Activated CD4-positive, alpha-beta T cell treated with anti-CD3 and anti-CD28 coated beads, Interleukin-2, amount 50 U/mL, for 16 hours (primary cell): ENCODE results near the gene VMP1.
"Not testable (repeated sequence)": the region's sequence is repeated elsewhere in the genome, so short reads cannot be mapped to it uniquely, and the experiment has no call there.

ENCODE experiments used
- DNase-seq: peaks from one replicate; pipeline ENCODE4 v3.0.0-alpha.2; 2020

Gene VMP1

DNA sequence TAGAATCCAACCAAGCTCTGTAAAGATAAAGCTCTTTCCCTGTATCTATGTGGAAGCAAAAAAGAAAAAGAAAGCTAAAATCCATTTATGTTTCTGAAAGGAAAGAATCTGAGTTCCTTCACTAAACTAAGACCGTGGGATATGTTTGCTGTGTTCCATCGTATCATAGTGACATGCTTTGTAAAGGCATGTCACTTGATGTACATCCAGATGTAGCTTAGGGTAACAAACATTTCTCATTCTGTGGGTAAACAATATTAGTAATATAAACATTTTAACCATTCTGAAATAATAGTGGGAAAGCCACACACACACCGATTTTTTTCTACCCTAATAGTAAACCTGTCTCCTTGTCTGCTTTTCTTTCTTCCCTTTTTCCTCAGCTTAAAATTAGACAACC, 107.2 kb downstream of the VMP1 start:
- no peak for DNase-seq

DNA sequence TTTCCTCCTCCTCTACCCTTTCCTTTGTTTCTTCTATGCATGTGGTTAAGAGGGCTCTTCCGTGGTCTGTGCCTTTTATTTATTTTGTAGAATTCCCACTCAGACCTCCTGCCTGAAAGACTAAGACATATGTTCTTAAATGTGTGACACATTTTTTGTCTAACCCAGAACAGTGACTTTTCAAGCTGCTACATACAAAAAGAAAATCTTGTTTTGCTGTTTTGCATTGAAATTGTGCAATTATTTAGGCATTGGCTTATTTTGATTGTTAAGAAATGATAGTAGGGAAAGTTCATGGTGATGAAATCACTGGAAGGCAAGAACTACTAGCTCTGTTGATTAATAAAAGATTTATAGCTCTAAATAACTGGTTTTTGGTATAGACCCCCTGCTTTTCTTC, 108.5 kb downstream of the VMP1 start:
- DNase-seq = no peak

DNA sequence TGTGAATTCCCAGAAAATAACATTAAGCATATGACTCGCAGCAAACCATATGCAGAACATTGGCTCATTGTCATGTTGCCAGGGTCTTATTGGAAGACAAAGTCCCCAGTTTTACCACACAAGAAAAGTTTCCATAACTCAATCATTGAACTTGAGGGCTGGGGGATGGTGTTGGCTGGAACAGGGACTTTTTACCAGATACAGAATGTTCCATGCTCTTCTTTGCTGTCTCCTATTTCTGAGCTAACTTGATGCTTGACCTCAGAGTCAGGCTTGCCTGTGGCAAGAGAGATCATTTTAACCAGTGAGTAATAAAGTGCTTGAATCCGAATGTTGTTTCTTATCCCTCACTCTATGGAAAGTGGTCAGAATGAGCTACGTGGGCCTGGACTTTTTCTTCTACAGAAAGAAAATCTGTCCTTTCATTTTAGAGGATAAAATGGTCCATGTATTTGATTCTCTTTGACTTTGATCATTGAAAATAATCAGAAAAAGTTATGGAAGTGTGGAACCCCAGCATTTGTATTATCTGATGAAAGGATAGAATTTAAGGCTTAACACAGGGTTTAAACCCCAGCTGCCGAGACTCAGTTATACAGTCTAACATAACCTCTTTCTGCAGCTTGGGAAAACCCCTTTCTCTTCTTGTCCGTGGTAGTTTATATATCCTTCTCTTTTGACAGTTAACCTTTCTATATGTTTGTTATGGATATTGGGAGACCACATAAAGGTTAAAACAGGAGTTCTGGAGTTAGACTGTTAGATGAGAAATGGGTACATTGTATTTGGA, 118.3 kb downstream of the VMP1 start:
- peak; percentile 73 for DNase-seq

DNA sequence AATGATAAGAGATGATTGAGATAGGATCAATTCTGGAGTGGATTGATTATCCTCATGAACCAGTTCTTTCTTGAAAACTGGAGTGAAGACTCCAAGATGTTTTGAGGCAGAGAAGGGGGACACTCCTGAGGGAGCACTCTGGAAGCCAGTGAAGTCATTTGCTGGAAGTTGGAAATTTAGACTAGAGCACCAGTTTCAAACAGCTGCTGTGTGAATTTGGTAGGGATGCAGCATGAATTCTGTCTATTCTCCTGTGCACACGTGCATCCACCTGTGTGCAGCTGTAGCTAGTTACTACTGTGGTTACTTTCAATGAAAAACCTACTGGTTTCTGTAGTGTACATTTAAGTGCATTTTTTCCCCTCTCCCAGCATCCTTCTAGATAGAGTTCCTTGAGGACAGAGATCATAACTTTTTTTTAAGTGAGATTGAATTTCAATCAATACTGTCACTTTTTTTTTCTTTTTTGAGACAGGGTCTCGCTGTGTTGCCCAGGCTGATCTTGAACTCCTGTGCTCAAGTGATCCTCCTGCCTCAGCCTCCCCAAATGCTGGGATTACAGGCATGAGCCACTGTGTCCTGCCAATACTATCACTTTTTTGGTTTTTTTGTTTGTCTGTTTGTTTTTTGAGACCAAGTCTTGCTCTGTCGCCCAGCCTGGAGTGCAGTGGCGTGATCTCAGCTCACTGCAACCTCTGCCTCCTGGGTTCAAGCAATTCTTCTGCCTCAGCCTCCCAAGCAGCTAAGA, 119.4 kb downstream of the VMP1 start:
- DNase-seq = peak; percentile 41

DNA sequence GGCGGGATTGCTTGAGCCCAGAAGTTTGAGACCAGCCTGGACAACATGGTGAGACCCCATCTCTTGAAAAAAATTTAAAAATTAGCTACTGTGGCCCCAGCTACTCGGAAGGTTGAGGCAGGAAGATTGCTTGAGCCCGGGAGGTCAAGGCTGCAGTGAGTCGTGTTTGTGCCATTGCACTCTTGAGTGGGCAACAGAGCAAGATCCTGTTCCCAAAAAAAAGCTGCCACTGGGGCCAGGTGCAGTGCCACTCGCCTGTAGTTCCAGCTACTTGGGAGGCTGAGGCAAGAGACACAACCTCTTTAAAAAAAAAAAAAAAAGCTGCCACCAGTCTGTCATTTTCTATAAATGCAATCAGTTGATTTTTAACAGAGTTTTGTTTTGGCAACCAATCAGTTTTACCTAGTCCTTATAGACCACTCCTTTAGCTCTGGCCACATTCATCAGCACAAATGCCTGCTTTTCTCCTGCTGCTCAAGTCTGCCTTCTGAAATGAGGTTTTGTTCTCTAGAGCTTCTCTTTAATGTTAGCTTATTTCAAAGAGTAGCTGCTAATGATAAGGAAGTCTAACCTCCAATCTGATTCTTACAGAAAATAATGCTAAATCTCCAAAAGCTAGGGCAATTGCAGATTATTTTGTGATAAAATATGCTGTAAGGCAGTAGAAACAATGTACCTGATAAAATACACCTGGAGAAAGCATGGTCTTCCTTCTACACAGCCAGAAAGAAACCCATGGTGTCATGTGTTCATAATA, 120.4 kb downstream of the VMP1 start:
- peak; percentile 73 for DNase-seq

DNA sequence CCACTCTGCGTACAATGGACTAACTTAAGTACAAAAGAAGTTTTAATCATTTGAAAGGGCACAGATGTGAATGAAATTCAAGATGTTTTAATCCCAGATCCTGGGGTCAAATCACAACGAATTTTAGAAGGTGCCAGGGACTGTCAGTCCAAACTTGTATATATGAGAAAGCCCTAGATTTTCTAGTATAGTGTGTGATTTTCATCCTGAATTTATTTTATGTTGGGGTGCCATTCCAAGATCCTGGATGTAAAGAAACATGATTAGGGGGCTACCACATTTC, 121.0 kb downstream of the VMP1 start:
- peak; percentile 28 for DNase-seq

DNA sequence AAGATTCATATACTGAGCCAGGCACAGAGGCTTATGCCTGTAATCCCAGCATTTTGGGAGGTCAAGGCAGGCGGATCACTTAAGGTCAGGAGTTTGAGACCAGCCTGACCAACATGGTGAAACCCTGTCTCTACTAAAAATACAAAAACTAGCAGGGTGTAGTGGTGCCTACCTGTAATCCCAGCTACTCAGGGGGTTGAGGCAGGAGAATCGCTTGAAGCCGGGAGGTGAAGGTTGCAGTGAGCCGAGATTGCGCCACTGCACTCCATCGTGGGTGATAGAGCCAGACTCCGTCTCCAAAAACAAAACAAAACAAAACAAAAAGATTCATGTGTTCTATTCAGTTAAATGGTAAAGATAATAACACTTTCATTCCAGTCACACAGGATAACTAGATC, 121.4 kb downstream of the VMP1 start:
- DNase-seq = peak; percentile 71

DNA sequence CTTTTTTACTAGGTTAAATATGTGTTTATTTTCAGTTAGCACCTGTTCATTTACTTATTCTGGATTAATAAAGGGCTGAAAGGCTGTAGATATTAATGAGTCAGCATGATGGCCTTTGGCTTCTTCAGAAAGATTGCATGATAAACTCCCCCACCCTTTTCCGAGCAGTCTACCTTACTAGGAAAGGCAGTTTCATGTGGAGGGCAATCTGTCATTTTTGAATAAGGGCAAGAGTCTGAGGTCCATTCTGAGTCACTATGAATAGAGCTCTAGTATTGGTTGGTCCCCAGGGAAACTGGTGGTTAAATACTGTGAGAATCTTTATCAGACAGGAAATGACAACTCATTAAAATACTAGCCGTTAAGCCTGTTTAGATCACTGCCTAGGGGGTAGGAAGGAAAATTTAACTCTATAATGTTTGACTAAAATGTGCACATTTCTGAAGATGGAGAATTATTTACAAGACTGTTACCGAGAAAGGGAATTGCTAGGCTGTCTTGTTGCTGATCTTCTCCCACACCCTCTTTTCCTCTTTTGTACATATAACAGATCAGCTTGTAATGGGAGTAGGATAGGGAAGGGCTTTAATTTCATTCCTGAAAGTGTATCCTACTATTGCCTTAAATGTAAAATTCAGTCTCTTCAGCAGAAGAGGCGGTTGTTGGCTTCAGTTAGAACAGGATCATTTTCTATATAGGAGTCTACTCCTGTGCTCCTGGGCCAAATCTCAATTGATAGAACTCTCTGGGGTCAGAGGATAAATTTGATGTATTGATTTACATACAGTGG, 122.0 kb downstream of the VMP1 start:
- DNase-seq = peak; percentile 98

DNA sequence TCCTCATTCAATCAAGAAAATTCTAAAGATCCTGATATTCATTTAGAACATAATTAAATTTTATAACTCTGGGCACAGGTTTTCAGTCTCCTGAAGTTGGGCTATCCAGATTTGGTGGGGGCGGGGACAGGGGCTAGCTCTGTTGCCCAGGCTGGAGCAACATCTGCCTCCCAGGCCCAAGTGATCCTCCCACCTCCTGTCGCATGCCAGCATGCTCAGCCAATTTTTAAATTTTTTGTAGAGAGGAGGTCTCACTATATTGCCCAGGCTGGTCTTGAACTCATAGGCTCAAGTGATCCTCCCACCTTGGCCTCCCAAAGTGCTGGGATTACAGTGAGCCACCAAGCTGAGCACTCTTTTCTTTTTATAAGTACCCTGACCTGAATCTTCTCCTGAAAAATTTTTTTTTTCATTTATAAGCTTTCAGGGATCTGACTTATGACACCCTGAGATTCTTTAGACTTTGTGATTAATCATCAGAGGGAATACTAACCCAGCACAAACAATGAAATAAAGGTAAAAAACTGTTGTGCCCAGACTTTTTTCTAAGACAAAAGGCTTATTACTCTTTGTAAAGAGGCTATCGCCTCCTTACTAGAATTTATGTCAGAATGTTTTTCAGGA, 122.7 kb downstream of the VMP1 start:
- DNase-seq = peak; percentile 83

DNA sequence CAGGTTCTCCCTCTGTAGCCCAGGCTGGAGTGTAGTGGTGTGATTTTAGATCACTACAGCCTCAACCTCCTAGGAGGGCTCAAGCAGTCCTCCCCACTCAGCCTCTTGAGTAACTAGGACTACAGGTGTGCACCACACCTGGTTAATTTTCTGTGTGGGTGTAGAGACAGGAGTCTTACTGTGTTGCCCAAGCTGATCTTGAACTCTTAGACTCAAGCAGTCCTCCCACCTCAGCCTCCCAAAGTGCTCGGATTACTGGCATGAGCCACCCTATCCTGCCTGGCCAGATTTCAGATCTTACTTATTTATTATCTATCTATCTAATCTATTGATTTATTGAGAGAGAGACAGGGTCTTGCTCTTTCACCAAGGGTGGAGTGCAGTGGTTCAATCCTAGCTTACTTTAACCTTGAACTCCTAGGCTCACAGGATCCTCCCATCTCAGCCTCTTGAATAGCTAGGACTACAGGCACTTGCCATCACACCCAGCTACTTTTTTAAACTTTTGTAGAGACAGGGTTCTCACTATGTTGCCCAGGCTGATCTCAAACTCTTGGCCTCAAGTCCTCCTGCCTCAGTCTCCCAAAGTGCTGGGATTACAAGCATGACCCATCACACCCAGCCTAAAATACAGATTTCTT, 123.5 kb downstream of the VMP1 start:
- DNase-seq = peak; percentile 43

DNA sequence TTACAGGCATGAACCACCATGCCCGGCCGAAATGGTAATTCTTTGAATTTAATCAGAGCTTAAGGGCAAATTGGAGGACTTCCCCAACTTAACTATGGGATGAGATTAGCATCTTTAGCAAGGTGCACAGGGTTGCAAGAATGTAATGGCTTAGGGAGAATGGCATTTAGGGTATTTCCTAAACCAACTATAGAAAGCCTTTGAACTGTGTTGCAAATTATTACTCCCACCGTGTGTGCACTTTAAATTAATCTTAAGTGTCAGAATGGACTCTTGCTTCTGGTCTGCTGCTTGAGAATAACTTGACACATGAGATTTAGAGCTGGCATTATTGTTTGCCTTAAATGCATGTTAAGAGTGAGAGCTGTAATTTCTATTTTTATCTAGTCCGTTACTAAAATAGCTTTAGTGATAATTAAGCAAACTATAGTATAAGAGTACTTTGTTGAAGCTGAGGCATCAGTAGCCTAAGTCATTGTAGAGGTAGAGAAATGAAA, 125.5 kb downstream of the VMP1 start:
- DNase-seq = peak; percentile 49

DNA sequence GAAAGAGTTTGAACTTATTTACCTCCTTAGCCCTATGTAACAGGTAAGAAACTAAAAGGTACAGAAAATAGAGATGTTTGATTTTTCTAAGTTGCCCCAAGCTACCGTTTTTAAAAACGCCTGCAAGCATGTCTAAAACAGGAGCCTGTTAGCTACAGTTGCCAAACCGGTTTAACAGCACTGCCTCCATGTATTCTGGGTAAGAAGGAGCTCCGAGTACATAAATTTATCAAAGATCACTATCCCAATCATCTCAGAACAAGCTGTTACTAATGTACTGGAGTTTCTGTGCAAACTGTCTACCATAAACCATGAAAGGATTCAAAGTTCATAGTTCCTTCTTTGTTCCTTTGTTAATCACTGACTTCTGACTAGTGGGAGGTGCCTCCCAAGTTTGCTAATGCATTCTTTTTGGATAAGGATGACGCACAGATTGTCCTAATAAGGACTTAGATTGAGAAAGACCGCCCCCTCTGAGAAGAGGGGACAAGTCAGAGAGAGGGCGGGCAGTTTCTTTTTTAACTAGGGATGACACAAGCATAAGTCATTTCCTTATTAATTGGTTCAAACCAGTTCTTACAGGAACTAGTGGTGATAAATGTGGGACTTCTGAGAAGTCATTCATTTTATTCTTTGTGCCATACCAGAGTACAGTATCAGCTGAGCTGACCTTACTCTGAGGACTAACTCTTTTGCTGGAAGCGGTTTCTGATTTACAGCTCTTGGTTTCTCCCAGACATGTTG, 130.0 kb downstream of the VMP1 start:
- peak; percentile 98 for DNase-seq

DNA sequence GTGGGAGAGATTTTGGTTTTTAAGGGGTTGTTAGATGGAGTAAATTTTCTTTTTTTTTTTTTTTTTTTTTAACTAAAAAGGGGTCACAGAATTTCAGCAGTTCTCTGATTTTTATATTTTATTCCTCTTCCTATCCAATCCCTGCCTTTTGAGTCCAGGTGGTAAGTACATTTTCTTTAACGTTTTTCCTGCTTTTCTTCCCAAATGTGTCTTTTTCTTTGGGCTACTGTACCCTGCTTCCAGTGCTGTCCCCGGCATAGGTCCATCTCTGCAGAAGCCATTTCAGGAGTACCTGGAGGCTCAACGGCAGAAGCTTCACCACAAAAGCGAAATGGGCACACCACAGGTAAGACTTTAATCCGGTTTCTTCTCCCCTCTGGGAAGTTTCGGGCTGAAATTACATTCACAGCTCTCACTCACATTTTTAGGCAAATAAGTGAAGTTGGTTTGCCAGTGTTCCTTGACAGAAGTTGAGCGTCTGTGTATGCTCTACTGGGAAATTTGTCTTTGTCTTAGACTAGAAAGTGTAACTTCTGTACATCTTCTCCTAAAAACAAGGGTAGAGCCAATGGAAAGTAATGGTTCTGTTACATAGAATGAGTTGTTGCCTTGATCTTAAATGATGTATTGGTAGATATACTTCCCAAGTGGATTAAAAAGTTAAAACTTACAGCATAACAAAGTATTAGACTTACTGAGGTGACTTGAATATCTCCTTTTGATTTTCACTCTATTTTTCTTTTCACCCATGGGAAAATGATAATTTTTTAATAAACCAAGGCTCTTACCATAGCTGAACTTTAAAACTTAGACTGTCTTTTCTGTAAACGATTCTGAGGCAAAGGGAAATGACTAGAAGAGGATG, 130.8 kb downstream of the VMP1 start:
- DNase-seq = peak; percentile 69

DNA sequence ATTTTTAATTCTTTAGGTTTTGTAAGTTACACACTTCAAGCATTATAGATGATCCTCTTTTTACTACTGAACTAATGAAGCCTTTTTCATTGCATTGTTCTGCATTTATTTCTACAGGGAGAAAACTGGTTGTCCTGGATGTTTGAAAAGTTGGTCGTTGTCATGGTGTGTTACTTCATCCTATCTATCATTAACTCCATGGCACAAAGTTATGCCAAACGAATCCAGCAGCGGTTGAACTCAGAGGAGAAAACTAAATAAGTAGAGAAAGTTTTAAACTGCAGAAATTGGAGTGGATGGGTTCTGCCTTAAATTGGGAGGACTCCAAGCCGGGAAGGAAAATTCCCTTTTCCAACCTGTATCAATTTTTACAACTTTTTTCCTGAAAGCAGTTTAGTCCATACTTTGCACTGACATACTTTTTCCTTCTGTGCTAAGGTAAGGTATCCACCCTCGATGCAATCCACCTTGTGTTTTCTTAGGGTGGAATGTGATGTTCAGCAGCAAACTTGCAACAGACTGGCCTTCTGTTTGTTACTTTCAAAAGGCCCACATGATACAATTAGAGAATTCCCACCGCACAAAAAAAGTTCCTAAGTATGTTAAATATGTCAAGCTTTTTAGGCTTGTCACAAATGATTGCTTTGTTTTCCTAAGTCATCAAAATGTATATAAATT, 132.3 kb downstream of the VMP1 start:
- peak; percentile 47 for DNase-seq

DNA sequence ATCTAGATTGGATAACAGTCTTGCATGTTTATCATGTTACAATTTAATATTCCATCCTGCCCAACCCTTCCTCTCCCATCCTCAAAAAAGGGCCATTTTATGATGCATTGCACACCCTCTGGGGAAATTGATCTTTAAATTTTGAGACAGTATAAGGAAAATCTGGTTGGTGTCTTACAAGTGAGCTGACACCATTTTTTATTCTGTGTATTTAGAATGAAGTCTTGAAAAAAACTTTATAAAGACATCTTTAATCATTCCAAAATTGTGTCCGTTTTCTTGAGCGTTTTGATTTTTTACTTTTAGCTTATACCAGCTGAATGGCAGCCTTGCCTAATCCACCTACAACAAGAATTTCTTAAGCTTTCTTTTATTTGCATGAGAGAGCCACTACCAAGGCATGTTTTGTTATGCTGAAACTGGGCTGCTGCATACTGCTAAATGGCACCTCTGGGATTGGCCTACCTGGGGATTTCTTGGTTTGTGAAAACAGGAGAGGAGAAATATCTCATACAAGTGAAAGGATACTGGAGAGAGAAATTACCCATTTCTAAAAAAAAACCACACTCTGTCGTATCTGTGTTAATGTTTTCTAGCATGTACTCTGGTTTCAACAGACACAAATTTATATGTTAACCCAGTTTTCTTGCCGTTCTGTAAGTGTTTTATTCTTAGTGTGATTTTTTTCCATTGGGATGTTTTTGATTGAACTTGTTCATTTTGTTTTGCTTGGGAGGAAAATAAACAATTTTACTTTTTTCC, 133.1 kb downstream of the VMP1 start:
- DNase-seq = peak; percentile 68

DNA sequence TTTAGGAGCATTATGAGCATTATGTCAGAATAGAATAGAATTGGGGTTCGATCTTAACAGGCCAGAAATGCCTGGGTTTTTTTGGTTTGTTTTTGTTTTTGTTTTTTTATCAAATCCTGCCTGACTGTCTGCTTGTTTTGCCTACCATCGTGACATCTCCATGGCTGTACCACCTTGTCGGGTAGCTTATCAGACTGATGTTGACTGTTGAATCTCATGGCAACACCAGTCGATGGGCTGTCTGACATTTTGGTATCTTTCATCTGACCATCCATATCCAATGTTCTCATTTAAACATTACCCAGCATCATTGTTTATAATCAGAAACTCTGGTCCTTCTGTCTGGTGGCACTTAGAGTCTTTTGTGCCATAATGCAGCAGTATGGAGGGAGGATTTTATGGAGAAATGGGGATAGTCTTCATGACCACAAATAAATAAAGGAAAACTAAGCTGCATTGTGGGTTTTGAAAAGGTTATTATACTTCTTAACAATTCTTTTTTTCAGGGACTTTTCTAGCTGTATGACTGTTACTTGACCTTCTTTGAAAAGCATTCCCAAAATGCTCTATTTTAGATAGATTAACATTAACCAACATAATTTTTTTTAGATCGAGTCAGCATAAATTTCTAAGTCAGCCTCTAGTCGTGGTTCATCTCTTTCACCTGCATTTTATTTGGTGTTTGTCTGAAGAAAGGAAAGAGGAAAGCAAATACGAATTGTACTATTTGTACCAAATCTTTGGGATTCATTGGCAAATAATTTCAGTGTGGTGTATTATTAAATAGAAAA, 133.8 kb downstream of the VMP1 start:
- DNase-seq = peak; percentile 65

DNA sequence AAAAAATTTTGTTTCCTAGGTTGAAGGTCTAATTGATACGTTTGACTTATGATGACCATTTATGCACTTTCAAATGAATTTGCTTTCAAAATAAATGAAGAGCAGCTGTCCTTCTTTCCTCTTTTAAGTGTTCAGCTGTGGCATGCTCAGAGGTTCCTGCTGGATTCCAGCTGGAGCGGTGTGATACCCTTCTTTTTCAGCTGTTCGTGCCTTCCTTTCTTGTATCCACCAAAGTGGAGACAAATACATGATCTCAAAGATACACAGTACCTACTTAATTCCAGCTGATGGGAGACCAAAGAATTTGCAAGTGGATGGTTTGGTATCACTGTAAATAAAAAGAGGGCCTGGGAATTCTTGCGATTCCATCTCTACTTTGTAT, 134.4 kb downstream of the VMP1 start:
- DNase-seq = not testable (repeated sequence)
